ENCODE data around the gene ADARB1.
"Not testable (repeated sequence)": the region's sequence is repeated elsewhere in the genome, so short reads cannot be mapped to it uniquely, and the experiment has no call there.

The ADARB1 gene

GRCh38 chr21:45131537-45131999, 57.2 kb downstream of the ADARB1 start:
- DNase-seq (ENCODE audit: low read depth), result no peak
- H3K4me3 ChIP-seq (ENCODE audit: low read length), result no peak overlapping the region
- TF ChIP-seq, protein P1, sequence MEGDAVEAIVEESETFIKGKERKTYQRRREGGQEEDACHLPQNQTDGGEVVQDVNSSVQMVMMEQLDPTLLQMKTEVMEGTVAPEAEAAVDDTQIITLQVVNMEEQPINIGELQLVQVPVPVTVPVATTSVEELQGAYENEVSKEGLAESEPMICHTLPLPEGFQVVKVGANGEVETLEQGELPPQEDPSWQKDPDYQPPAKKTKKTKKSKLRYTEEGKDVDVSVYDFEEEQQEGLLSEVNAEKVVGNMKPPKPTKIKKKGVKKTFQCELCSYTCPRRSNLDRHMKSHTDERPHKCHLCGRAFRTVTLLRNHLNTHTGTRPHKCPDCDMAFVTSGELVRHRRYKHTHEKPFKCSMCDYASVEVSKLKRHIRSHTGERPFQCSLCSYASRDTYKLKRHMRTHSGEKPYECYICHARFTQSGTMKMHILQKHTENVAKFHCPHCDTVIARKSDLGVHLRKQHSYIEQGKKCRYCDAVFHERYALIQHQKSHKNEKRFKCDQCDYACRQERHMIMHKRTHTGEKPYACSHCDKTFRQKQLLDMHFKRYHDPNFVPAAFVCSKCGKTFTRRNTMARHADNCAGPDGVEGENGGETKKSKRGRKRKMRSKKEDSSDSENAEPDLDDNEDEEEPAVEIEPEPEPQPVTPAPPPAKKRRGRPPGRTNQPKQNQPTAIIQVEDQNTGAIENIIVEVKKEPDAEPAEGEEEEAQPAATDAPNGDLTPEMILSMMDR (conservative IDR thresholded peaks at IDR 0.05; ENCODE audit: low read depth, low read length), result no peak

GRCh38 chr21:45132841-45133573, 58.6 kb downstream of the ADARB1 start:
- TF ChIP-seq, protein P1 (conservative IDR thresholded peaks at IDR 0.05; ENCODE audit: low read depth, low read length), result no peak
- H3K4me3 ChIP-seq (ENCODE audit: low read length), result no peak overlapping the region
- DNase-seq (ENCODE audit: low read depth), result no peak

DNA sequence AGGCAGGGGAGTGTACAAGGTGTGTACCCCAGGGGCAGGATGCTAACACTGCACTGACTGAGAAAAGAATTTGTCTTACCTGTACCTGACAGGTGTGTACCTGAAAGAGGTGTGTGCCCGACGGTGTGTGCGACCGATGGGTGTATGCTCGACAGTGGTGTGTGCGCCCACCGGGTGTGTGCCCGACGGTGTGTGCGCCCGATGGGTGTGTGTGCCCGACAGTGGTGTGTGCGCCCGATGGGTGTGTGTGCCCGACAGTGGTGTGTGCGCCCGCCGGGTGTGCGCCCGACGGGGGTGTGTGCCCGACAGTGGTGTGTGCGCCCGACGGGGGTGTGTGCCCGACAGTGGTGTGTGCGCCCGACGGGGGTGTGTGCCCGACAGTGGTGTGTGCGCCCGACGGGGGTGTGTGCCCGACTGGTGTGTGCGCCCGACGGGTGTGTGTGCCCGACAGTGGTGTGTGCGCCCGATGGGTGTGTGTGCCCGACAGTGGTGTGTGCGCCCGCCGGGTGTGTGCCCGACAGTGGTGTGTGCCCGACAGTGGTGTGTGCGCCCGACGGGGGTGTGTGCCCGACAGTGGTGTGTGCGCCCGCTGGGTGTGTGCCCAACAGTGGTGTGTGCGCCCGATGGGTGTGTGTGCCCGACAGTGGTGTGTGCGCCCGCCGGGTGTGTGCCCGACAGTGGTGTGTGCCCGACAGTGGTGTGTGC, 59.3 kb downstream of the ADARB1 start:
- not testable (repeated sequence) for H3K4me3 ChIP-seq (ENCODE audit: low read length); DNase-seq (ENCODE audit: low read depth)

DNA sequence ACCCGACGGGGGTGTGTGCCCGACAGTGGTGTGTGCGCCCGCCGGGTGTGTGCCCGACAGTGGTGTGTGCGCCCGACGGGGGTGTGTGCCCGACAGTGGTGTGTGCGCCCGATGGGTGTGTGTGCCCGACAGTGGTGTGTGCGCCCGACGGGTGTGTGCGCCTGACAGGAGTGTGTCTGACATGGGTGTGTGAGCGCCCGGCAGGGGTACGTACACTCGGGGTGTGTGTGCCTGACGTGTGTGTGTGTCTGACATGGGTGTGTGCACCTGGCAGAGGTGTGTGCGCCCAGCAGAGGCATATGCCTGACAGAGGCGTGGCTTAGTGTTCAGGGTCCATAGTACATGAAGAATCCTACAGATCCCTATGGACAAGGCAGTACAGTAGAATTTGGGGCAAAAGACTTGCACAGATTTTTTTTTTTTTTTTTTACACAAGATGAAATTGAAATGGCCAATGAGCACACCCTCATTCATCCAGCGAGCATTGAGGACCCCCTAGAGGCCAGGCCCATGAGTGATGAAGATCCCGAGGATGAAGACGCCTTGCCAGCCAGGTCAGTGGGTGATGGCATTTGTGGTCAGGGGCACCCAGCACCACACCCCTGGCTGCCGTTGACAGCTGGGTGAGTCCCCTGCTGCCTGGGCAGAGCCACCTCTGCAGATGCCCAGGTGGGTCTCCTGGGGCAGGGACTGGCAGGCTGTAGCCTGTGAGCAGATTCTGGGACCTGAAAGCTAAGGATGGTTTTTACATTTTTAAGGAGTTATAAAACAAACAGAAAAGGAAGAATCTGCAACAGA, 60.1 kb downstream of the ADARB1 start:
- TF ChIP-seq, protein P1 (conservative IDR thresholded peaks at IDR 0.05; ENCODE audit: low read depth, low read length), result no peak
- no peak overlapping the region for H3K4me3 ChIP-seq (ENCODE audit: low read length)
- DNase-seq (ENCODE audit: low read depth), result no peak

DNA sequence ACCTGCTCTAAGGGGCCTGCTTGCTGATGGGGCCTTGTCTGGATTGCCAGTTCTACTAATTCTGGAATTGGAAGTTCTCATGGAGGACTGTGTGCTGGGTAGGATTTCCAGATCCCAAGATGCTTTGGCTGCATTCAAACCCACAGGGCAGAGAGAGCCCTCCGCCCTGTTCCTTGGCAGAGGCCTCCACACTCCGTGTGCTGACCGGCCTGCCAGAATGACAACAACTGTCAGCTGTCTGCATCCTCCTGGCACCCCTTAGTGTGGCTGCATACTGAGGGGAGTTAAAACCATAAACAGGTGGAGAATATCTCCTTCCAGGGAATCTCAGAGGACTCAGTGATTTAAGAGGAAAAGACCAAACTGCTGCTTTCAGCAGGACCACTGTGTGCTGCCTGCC, 60.7 kb downstream of the ADARB1 start:
- TF ChIP-seq, protein P1 (conservative IDR thresholded peaks at IDR 0.05; ENCODE audit: low read depth, low read length), result no peak
- H3K4me3 ChIP-seq (ENCODE audit: low read length), result no peak overlapping the region
- no peak for DNase-seq (ENCODE audit: low read depth)

- H3K4me3 ChIP-seq (ENCODE audit: low read length), result no peak overlapping the region
- TF ChIP-seq, protein P1 (conservative IDR thresholded peaks at IDR 0.05; ENCODE audit: low read depth, low read length), result no peak
- DNase-seq (ENCODE audit: low read depth), result no peak
These were observed 61.5 kb downstream of the ADARB1 start for GRCh38 chr21:45135868-45136267.

GRCh38 chr21:45136500-45136899, 62.1 kb downstream of the ADARB1 start:
- no peak overlapping the region for H3K4me3 ChIP-seq (ENCODE audit: low read length)
- no peak for DNase-seq (ENCODE audit: low read depth)
- TF ChIP-seq, protein P1 (conservative IDR thresholded peaks at IDR 0.05; ENCODE audit: low read depth, low read length), result no peak
